ENCODE results near the gene EXOC1. TPM values are rescaled to one million over a fixed set of nuclear protein-coding genes. Genes with fewer than 3 reads are reported as not detected.

EXOC1 gene
- total RNA-seq (2022; extraction: Qiagen RNA extraction; ENCODE audit: low read depth) = 10.4 to 18.6 TPM (median 14.6 TPM) in 5 replicates

GRCh38 chr4:55853484-55854046, at the start of gene EXOC1:
Gene EXOC1 (plus strand): TSS chr4:55853648. CDS start chr4:55858324, 4,676 bp downstream.

GRCh38 chr4:55819634-55820033, 33.8 kb upstream of the EXOC1 start, which contains the start of gene EXOC1L:
Gene EXOC1L (plus strand): TSS chr4:55819790. CDS start chr4:55820027, 237 bp downstream.

GRCh38 chr4:55948726-55949481, 95.5 kb downstream of the EXOC1 start, which contains the start of gene CEP135:
Gene CEP135 (plus strand): TSS chr4:55948945. CDS start chr4:55952131, 3,186 bp downstream.

Other genes starting within 250 kb of the EXOC1 start
- gene NMU, start 217.3 kb upstream of the EXOC1 start, total RNA-seq (2022; extraction: Qiagen RNA extraction; ENCODE audit: low read depth) = 0.54 to 0.74 TPM (median 0.63 TPM) in 4 of 5 replicates, not detected in the other
- not detected in 5 replicates for gene EXOC1L, start 33.9 kb upstream of the EXOC1 start, total RNA-seq (2022; extraction: Qiagen RNA extraction; ENCODE audit: low read depth)
- 3.1 to 7.3 TPM (median 5.3 TPM) in 5 replicates for gene CEP135, start 95.3 kb downstream of the EXOC1 start, total RNA-seq (2022; extraction: Qiagen RNA extraction; ENCODE audit: low read depth)